ENCODE results near the gene C14orf132. TPM values are rescaled to one million over a fixed set of nuclear protein-coding genes. Genes with fewer than 3 reads are reported as not detected.

C14orf132 gene
- polyA plus RNA-seq, 1 donor = 17.4 TPM

DNA sequence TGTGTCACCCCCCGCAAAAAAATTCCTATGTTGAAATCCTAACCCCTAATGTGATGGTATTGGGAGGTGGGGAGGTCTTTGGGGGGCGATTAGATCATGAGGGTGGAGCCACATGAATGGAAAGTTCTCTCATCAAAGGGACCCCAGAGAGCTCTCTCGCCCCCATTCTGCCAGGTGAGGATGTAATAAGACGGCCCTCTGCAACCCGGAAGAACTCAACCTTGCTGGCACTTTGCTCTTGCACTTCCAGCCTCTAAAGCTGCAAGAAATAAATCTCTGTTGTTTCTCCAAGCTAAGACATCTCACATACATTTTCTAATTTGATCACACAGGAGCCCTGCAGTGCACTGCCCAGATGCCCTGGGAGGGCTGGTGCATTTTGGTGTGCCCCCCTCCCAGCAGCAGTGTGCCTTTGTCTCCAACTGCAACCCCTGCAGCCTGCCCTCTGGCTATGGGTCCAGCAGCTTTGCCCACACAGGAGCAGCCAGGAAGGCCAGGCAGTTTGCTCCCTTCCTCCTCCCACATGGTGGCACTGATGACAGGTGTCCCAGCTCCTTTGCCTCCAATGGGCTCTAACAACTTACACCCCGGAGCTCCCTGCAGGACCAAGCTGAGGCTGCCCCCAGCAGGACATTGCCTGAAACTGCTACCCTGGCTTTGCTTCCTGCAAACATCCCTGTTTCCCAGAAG, 59.3 kb downstream of the C14orf132 start:
- DNase-seq (ENCODE audit: low read depth) = no peak

DNA sequence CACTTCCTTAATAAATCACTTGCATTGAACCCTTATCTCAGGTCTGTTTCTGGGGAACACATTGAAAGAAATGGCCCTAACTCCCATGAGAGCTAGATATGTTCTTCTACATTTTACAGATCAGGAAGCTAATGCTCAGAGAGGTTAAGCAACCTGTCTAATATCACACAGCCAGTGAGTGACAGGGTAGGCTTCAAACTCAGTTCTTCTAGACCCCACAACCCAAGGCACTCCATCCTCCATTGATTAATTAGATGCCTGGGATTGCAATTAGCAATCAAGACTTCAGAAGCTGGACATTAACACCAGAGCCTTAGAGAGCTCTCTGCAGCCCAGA, 59.8 kb downstream of the C14orf132 start:
- no peak for DNase-seq (ENCODE audit: low read depth)

DNA sequence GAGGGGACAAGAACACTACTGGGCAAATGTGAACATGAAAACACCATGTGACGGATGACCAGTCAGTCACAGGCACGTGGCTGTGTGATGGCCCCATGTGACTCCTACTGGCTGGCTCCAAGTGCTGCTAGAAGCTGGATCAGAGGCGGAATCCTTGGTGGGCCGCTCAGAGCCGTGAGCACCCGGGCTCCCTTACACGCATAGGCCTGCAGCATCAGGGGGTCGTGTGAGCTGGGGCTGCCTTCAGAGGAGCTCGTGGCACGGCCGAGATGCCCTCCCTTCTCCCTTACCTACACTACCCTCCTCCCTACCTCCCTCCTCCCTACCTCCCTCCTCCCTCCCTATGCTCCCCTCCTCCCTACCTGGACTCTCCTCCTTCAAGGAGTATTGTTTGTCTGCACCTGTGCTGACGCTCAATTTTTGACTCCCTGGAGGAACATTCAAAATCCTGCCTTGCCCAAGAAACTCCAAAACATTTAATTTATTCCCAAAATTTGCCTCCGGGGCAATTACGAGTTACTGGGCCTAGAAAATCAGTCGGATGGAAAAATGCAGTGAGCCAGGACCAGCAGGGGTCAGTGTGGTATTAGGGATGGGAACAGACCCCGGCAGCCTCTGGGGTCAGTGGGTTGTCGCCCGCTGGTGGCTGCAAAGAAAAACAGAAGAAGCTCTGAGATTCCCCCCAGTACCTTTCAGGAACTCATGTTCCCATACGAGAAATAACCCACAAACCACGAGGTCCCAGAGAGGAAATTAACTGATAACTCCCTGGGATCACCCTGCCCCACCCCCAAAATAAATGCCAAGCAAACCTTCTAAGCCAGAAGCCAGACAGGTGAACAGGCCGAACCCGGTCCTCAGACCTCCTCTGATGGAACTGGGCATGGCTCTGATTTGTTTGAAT, 61.3 kb downstream of the C14orf132 start:
- DNase-seq (ENCODE audit: low read depth) = peak; percentile 53

DNA sequence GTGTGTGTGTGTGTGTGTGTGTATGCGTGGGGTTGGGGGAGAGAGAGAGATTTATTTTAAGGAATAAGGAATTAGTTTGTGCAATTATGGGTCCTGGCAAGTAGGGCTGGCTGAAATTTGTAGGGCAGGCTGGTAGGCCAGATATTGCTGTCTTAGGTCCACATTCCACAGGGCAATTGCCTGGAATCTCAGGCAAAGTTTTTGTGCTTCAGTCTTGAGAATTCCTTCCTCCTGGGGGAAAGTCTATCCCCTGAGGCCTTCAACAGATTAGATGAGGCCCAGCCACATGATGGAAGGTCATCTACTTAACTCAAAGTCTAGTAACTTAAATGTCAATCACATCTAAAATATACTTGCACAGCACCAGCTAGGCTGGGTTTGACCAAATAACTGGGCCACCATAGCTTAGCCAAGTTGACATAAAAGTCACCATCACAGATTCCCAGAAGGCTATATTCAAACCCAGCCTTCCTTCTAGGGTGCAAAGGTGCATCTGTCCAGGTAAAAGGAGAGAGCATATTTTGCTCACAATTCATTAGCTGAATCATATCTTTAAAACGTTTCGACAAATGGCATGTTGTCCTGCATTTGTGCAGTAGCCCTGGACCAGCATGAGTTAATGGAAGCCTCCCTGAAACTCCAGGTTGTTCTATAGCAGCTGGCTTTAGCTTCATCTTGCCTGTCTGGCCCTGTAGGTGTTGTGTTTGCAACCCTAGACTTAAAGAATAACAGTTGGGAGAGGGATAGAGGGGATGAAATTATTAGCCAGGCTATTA, 63.1 kb downstream of the C14orf132 start:
- DNase-seq (ENCODE audit: low read depth) = no peak

DNA sequence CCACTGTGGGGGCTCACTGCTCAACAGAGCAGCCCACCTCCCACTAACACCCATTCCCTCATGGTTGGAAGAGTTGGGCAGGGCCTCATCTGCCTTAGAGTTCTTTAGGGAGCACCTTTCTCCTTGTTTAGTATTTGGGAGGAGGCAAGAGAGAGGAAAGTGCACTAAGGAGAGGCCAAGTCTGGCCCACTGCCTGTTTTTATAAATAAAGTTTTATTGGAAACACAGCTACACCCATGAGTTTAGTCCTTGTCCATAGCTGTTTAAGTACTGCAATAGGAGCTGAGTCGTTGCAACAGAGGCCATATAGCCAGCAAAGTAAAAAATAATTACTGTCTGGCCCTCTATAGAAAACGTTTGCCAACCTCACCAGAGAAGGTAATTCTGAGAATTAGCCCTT, 63.9 kb downstream of the C14orf132 start:
- no peak for DNase-seq (ENCODE audit: low read depth)

DNA sequence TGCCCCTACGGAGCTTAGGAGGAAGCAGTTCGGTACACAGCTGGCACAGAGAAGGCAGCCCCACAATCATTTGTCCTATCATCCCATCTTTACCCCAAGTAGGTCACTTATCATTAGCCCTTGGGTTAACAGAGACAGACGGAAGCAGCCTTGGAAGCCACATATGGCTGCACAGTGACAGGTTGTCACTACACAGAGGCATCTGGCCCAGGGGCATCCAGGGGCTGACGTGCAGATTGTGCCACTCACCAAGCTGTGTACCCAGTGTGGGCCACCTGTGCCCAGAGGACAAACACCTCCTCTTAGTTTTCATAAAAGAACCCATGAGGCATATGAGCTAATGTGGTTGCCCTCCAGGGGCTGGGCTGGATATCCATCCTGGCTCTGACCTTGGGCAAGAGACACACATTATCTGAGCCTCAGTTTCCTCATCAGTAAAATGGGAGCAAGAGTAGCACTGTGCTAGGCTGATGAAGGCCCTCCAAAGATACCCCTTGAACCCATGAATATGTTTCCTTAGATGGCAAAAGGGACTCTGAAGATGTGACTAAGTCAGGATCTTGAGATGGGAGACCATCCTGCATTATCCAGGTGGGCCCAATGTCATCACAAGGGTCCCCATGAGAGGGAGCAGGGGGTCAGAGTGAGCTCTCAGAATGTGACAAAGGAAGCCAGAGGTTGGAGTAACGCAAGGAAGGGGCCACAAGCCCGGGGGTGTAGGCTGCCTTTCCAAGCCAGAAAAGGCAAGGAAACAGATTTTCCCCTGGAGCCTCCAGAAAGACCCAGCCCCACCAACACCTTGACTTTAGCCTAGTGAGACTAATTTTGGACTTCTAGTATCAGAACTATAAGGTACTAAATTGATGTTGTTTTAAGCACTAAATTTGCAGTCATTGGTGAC, 64.6 kb downstream of the C14orf132 start:
- DNase-seq (ENCODE audit: low read depth) = no peak

DNA sequence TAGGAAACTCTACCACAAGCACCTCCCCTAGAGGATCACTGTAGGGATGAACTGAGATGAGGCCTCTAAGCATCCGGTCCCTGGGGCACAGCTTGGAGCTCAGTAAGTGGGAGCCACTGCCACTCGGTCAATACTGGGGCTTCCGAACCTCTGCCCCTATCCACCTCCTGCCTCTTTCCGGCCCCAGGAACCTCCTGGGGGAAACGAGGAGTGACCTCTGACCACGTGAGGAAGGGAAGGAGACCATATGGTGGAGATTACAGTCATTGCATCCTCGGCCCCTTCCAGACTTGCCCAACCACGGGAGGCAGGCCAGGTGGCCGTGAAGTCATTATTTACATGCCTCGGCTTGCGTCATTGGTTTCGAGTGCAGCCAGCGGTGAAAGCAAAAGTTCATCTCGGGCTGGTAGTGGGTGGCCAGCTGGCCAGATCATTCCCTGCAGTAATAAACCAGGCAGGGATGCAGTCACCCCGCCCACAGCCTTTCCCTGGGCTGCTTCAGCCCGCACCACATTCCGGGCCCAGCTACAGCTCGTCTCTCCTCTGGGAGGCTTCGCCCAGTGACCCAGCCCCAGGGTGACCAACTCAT, 65.4 kb downstream of the C14orf132 start:
- no peak for DNase-seq (ENCODE audit: low read depth)

DNA sequence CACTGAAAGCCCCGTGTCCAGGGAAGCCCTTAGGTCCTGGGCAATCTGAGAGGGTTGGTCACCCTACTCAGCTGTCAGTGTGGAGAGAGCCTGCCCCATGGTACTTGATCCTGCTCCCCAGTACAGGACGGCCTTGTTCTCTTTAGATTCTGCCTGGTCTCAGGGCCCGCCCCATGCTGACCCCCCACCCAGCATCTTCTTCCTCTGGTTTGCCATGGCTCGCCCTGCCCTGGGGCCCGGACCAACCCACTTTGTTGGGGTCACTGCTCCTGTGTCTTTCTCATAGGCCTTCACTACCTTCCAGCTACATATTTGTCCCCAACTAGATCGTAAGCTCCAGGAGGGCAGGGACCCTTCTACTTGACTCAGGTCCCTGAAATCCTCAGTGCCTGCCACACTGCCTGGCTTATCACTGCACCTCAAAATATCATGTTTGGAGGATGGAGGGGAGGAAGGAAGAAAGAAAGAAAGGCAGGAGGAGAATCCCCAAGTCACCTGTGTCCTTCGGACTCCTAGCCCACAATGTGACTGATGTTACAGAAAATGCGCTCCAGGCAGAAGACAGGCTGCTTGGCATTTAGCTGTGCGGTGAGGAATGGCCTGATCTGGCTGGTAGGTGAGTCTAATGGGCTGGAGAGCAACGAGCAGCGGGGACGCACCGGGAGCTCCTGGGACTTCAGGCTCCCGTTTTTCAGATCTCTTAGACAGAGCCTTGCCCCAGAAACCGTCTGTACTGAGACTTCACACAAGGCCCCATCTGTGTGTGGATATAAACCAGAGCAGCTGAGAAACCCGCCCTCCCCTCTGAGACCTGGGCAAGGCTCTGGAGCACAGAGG, 66.1 kb downstream of the C14orf132 start:
- no peak for DNase-seq (ENCODE audit: low read depth)

DNA sequence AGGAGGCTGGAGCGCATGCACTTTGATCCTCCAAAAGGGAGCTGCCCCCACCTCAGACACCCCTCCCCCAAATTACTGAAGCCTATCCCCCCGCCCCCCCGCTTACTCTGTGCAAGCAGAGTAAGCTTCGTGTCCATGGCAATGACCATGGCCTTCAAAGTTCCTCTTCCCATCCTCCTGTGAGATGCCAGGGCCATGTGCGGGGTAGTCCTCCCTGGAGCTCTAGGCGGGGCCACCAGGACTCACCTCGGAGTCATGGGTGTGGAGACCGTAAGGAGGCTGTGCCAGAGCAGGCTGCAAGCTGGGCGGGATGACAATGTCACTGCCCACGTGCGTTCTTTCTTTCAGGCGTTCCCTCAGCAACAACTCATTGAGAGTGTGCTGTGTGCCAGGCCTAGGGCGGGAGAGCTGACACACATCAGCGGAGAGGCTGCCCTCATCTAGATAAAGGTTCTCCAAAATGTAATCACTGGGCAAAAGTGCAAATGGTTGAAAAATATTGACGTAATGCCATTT, 66.8 kb downstream of the C14orf132 start:
- DNase-seq (ENCODE audit: low read depth) = no peak

DNA sequence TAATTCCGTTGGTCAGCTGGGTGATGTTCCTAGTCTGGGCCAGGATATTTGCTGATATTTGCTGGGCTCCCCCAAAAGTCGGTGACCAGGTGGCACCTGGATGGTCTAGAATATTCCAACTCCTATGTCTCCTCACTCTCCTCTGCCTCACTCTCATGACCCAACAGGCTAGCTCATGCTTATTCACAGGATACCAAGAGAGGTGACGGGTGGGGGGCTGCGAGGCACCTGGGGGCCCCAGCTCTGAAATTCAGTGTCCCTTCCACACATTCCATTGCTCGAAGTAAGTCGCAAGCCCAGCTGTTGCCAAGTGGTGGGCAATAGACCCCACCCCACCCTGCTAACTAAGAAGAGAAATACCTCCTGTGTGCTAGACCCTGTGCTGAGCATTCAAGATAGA, 67.7 kb downstream of the C14orf132 start:
- DNase-seq (ENCODE audit: low read depth) = no peak

DNA sequence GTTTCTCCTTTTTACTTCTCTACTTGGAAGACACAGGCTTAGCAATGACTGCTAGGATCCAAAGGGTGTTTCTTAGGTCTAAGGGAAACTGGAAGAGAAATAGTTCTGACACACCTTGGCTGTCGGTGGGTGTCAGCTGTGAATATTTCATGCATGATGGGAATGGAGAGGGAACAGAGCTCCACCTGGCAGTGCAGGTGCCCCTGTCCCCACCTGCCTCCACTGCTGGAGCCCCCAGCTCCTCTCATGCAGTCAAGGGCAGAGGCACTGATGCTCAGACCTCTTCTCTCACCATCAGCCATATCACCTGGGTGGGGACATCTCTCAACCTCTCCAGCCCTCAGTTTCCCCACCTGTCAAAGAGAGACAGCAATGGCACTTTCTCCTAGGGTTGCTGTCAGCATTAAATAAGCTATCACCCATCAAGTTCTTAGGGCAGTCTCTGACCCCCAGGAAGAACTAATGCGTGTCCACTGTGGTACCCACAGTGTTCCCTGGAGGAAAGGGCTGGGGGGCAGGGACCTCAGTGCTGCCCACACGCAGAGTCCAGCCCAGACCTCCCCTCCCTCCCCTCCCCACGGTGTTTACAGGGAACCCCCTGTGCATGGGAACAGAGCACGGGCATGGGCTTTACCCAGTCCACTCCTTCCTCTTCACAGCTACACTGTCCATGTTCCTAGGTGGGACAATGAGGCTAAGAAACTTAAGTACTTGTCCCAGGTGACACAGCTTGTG, 69.1 kb downstream of the C14orf132 start:
- no peak for DNase-seq (ENCODE audit: low read depth)

DNA sequence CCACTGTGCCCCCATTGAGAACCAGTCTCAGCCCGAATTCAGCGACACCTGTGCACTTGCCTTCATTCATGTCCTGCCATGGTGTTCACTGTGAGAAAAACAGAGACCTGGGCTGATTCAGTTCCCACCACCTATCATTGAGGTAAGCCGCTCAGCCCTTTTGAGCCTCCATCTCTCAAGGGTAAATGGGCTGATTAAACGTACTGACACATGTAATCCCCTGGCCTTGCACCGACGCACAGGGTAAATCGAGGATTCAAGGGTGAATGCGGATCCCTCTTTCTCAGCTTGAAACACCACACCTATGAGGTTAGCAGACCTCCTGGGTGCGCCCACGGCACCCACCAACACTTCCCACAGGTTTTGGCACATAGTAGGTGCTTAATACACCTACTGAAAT, 69.7 kb downstream of the C14orf132 start:
- no peak for DNase-seq (ENCODE audit: low read depth)

DNA sequence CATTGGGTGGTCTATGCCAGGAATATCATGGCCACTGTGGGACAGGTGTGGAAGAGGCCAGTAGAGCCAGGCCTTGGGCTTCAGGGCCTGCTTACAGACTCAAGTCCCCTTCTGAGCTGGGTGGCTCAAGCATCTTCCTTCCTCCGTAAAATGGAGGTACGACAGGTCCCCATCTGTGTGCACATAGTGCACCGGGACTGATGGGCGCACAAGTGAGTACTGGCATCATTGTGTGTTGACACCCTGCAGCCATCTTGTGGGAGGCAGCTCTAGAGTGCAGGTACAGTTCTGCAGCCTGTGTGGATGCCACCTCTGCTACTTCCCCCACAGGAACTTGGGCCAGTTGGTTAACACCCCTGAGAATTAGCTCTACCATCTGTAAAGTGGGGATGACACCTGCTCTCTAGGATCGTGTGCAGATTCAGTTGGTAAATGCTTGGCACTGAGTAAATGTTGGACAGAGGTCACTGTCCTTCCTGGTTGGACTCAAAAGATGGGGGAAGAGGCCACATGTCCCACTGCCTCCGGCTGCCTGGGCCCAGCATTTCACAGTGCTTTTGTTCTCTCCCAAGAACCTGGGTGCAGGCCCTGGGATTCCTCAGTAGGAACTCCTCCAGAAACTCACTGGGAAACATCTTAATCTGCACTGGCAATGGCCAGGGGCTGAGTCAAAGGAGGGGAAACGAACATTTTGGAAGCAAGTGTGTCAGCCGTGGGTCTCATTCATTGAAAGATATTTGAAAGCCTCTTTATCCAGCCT, 70.6 kb downstream of the C14orf132 start:
- DNase-seq (ENCODE audit: low read depth) = no peak

DNA sequence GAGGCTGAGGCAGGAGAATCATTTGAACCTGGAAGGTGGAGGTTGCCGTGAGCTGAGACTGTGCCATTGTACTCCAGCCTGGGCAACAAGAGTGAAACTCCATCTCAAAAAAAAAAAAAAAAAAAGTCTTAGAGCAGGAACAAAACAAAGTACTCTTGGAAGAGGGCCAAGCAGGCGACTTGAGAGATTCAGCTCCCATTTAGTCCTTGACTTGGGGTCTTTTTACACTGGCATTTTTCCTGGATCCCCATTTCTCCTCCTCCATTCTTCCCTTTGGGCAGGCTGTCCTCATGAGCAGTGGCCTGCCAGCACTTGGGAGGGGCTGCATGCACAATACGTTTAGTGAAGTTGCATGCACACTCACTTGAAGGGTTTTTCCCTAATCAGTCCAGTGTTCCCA, 72.9 kb downstream of the C14orf132 start:
- no peak for DNase-seq (ENCODE audit: low read depth)

DNA sequence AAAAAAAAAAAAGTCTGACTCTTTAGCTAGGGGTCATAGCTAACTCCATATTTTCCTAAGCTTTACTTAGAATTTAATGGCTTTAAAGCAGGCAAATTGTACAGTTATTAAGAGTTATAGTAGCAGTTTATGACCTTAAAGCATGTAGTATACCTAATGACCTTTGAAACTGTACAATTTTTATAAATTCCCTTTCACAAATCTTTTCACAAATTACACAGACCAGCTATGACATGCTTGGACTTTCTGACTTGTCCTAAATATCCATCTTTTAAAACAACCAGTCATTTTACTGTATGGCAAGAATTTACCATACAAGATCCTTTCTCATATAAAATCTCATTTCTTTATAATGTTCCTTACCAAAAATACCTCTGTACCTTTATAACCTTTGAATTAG, 74.8 kb downstream of the C14orf132 start:
- no peak for DNase-seq (ENCODE audit: low read depth)

DNA sequence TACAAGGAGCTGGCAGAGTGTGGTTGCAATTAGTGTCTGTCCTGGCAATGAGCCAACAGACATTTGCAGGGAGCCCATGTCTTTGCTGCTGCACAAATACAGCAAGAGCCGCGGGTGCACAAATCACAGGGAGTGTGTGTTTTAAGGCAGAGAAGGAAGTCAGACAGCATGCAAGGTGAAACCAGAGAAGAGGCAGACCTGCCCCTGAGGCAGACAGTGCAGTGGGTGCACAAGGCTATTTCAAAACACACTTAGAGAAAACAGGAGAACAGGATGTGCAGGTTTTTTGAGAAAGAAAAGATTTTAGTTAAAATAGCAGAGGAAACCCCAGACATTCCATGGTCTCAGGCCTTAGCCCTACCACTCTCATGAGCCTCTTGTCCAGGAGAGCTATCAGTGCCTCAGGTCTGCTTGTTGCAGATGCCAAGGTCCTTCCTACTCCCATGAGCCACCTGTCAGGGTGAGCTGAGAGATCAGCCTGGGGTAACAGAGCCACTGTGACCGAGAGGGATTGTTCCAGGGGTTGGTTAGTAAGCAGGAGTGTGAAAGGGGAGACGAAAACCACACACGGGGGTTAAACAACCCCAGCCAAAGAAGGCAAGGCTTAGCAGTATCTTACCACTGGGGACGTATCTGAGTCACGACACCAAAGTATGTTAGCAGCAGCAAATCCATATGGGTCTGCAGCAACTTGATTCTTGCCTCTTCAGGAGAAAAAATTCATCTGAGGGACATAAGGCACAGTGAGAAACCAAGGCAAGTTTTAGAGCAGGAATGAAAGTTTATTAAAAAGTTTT, 78.1 kb downstream of the C14orf132 start:
- DNase-seq (ENCODE audit: low read depth) = no peak

DNA sequence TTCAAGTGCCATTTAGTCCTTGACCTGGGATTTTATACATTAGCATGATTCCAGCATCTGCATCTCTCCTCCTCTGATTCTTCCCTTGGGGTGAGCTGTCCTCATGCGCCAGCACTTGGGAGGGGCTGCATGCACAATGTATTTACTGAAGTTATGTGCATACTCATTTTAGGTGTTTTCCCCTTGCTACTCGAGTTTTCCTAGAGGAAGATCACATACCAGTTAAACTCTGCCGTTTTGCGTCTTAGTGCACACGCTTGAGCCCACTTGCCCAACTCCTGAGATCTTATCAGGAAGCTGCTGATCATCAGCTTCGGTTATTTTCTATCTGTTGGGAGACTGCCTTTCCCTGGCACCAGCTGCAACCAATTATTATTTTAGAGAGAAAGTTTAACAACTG, 78.8 kb downstream of the C14orf132 start:
- no peak for DNase-seq (ENCODE audit: low read depth)

DNA sequence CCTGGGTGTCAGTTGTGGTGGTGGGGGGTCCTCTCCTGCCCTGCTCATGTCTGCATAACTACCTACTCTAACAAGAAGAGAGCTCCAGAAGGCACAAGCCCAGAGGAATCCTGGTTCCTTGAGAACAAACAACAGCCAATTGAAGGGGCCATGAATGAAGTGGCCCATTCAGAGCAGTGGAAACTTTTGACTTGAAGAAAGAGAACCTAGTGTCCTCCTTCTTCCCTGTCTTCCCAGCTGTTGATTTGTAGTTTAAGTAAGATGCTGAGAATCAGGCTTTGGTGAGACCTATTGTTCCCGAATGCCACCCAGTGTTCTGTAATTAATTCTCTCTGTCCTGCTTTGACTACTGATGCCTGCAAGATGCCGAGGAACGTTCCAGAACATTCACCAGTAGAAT, 79.2 kb downstream of the C14orf132 start:
- no peak for DNase-seq (ENCODE audit: low read depth)

Measured in forelimb muscle (tissue), 1 donor.